SK-N-SH (cell line): ENCODE results near the gene LHFPL6. TPM values are rescaled to one million over a fixed set of nuclear protein-coding genes. Genes with fewer than 3 reads are reported as not detected.

Experiments
- CTCF ChIA-PET: fragments of 300-600, 350-600 bp; formaldehyde crosslinking; extraction: SDS; loops from one replicate; lab custom pipeline; 2021; lab: Yijun Ruan, JAX
- POLR2A ChIA-PET: fragments of 350-600 bp; sonication (Branson Sonifier 250); formaldehyde crosslinking; extraction: SDS; loops from one replicate; lab custom pipeline; 2020; ENCODE audit warnings: antibody characterized with exemption, inconsistent platforms; lab: Yijun Ruan, JAX
- DNase-seq: peaks from one replicate; pipeline ENCODE4 v3.0.0; 2012
- H2AFZ ChIP-seq: fragments of 200-600 bp; sonication (generic); 2 replicates; pipeline ENCODE4 v1.8.1; 2016; ENCODE audit warnings: antibody characterized with exemption, mild to moderate bottlenecking, low read depth
- H3F3A ChIP-seq: fragments of 200-600 bp; sonication (generic); replicated peaks from 2 replicates; pipeline ENCODE3; 2016; ENCODE audit warnings: antibody characterized with exemption, mild to moderate bottlenecking; ENCODE audit not compliant: insufficient read depth
- H3K27ac ChIP-seq, 2 experiments: fragments of 200-500 bp in 1 of 2; fragments of 200-600 bp in 1 of 2; sonication (Bioruptor generic) in 1 of 2; sonication (generic), shearing (Covaris generic) in 1 of 2; 2 replicates each; pipeline versions ENCODE4 v1.5.1 to v1.6.1; 2014 to 2016; ENCODE audit warnings: low read depth in 2 of 2, inconsistent platforms in 1 of 2, low read length in 1 of 2, mild to moderate bottlenecking in 1 of 2, mixed read lengths in 1 of 2
- H3K27me3 ChIP-seq: fragments of 200-600 bp; sonication (generic), shearing (Covaris generic); 2 replicates; pipeline ENCODE4 v1.6.1; 2016; ENCODE audit warnings: mixed run types; ENCODE audit not compliant: insufficient read depth
- H3K36me3 ChIP-seq, 2 experiments: fragments of 200-500 bp in 1 of 2; fragments of 200-600 bp in 1 of 2; sonication (Bioruptor generic) in 1 of 2; sonication (generic) in 1 of 2; replicated peaks in 1 of 2; 2 replicates each; pipeline versions ENCODE3 to v1.5.1; 2014 to 2016; ENCODE audit warnings: low read length in 1 of 2, mild to moderate bottlenecking in 1 of 2; ENCODE audit not compliant: insufficient read depth in 2 of 2, control insufficient read depth in 1 of 2
- H3K4me1 ChIP-seq, 2 experiments: fragments of 200-500 bp in 1 of 2; fragments of 200-600 bp in 1 of 2; sonication (Bioruptor generic) in 1 of 2; sonication (generic), shearing (Covaris generic) in 1 of 2; 2 replicates each; pipeline versions ENCODE4 v1.5.1 to v1.6.1; 2014 to 2016; ENCODE audit warnings: low read depth in 1 of 2, low read length in 1 of 2, mixed run types in 1 of 2; ENCODE audit not compliant: insufficient read depth in 2 of 2, control insufficient read depth in 1 of 2
- H3K4me2 ChIP-seq: fragments of 200-600 bp; sonication (generic), shearing (Covaris generic); 2 replicates; pipeline ENCODE4 v1.6.1; 2017; ENCODE audit warnings: mixed run types
- H3K4me3 ChIP-seq, 2 experiments: fragments of 200-500 bp in 1 of 2; fragments of 200-600 bp in 1 of 2; sonication (Bioruptor generic) in 1 of 2; sonication (generic), shearing (Covaris generic) in 1 of 2; 2 replicates each; pipeline versions ENCODE4 v1.5.1 to v1.8.1; 2014 to 2016; ENCODE audit warnings: low read depth in 2 of 2, inconsistent platforms in 1 of 2, low read length in 1 of 2, mild to moderate bottlenecking in 1 of 2, mixed read lengths in 1 of 2, moderate library complexity in 1 of 2
- H3K79me2 ChIP-seq: fragments of 200-600 bp; sonication (generic); 2 replicates; pipeline ENCODE4 v1.8.1; 2017; ENCODE audit warnings: mild to moderate bottlenecking; ENCODE audit not compliant: insufficient read depth
- H3K9ac ChIP-seq: fragments of 200-600 bp; sonication (generic); 2 replicates; pipeline ENCODE4 v1.6.1; 2017; ENCODE audit warnings: mixed run types
- H3K9me2 ChIP-seq: fragments of 200-600 bp; sonication (generic); 2 replicates; pipeline ENCODE4 v1.6.1; 2017; ENCODE audit warnings: mixed run types
- H3K9me3 ChIP-seq: fragments of 200-600 bp; sonication (generic); 2 replicates; pipeline ENCODE4 v1.6.1; 2017; ENCODE audit warnings: mixed run types, mild to moderate bottlenecking, moderate library complexity
- H4K20me1 ChIP-seq: fragments of 200-600 bp; sonication (generic); 2 replicates; pipeline ENCODE4 v1.6.1; 2017; ENCODE audit warnings: mild to moderate bottlenecking, mixed run types; ENCODE audit not compliant: insufficient read depth
- CTCF ChIP-seq: fragments of 200-600 bp; sonication (generic); IDR thresholded peaks from 2 replicates; pipeline ENCODE4 v1.6.1; 2017; ENCODE audit warnings: antibody characterized with exemption, mild to moderate bottlenecking, moderate library complexity
- ELF1 ChIP-seq: IDR thresholded peaks from 2 replicates; pipeline ENCODE4 v1.4.0; 2012
- EP300 ChIP-seq, 2 experiments: IDR thresholded peaks; 2 replicates each; pipeline versions ENCODE4 v1.4.0 to v1.6.1; 2012; ENCODE audit warnings: borderline replicate concordance in 1 of 2, low read depth in 1 of 2, low read length in 1 of 2
- FOSL2 ChIP-seq: IDR thresholded peaks from 2 replicates; pipeline ENCODE4 v1.4.0; 2012; ENCODE audit warnings: low read depth, mild to moderate bottlenecking, moderate library complexity, borderline replicate concordance
- FOXM1 ChIP-seq: IDR thresholded peaks from 2 replicates; pipeline ENCODE4 v1.4.0; 2012; ENCODE audit warnings: low read depth, mild to moderate bottlenecking
- GABPA ChIP-seq: IDR thresholded peaks from 2 replicates; pipeline ENCODE4 v1.4.0; 2012; ENCODE audit warnings: low read depth, mild to moderate bottlenecking
- GATA2 ChIP-seq: sonication (generic); formaldehyde crosslinking; IDR thresholded peaks from 2 replicates; pipeline ENCODE4 v1.5.0; 2020; ENCODE audit warnings: mild to moderate bottlenecking, missing genetic modification reagents
- PBX3 ChIP-seq: IDR thresholded peaks from 2 replicates; pipeline ENCODE4; 2012
- POLR2AphosphoS5 ChIP-seq: IDR thresholded peaks from 2 replicates; pipeline ENCODE4 v1.6.1; 2012; ENCODE audit warnings: low read depth, low read length
- RAD21 ChIP-seq: IDR thresholded peaks from 2 replicates; pipeline ENCODE4 v1.6.1; 2012; ENCODE audit warnings: mild to moderate bottlenecking, low read length
- RCOR1 ChIP-seq: fragments of 150-350 bp; IDR thresholded peaks from 2 replicates; pipeline ENCODE4 v1.6.1; 2017; ENCODE audit warnings: antibody characterized with exemption, low read length
- REST ChIP-seq: IDR thresholded peaks from 2 replicates; pipeline ENCODE4 v1.6.1; 2012; ENCODE audit warnings: mild to moderate bottlenecking, low read depth, low read length, moderate library complexity
- SIN3A ChIP-seq: IDR thresholded peaks from 2 replicates; pipeline ENCODE4 v1.6.1; 2012; ENCODE audit warnings: low read depth, mild to moderate bottlenecking, low read length, moderate library complexity, borderline replicate concordance
- SMC3 ChIP-seq: IDR thresholded peaks from 2 replicates; pipeline ENCODE4 v1.6.1; 2012; ENCODE audit warnings: low read depth, low read length, improper control_type of control experiment
- TAF1 ChIP-seq: IDR thresholded peaks from 2 replicates; pipeline ENCODE4 v1.6.1; 2012; ENCODE audit warnings: low read depth, mild to moderate bottlenecking, low read length, moderate library complexity, borderline replicate concordance
- YY1 ChIP-seq: IDR thresholded peaks from 2 replicates; pipeline ENCODE4 v1.4.0; 2012; ENCODE audit warnings: low read depth, mild to moderate bottlenecking
- WGBS: methylation state at CpG from one replicate; pipeline ENCODE4 v1.1.6; 2017; ENCODE audit warnings: low lambda C conversion rate; 5-methylcytosine and 5-hydroxymethylcytosine counted together
- polyA plus RNA-seq, 3 experiments: library from polyadenylated mRNA; depleted of rRNA; stranded (reverse); fragments of >200 nt; gene quantifications; 2 replicates each; pipeline ENCODE4 v1.2.3, GENCODE V29; 2012

The LHFPL6 gene
- polyA plus RNA-seq, 1 of the 3 experiments (the other 2 are of a cell fraction): 22.2 TPM

- H3K4me3 ChIP-seq: no peak overlapping the region
- H3K4me2 ChIP-seq: no peak overlapping the region
- POLR2A ChIA-PET: no interaction called here
- peaks cover 5 to 13% of the 10 kb centered on the region in 2 experiments; a peak in 2 of 4 replicates for H3K4me1 ChIP-seq
- H3K79me2 ChIP-seq: no peaks in the 10 kb centered on the region
- no peak overlapping the region for H2AFZ ChIP-seq
- no peaks in the 10 kb centered on the region for H3K9me2 ChIP-seq
- no peaks in the 10 kb centered on the region for H4K20me1 ChIP-seq
- no peak overlapping the region for H3K9ac ChIP-seq
- TF ChIP-seq RCOR1 (no peak), REST (no peak), GABPA (no peak), FOSL2 (no peak), ELF1 (no peak), PBX3 (no peak), POLR2AphosphoS5 (no peak), RAD21 (no peak), SIN3A (no peak), FOXM1 (no peak), SMC3 (no peak), GATA2 (CRISPR knock-in tag) (no peak), CTCF (no peak), YY1 (no peak), EP300 (IDR thresholded peaks at IDR 0.05; ENCODE audit: borderline replicate concordance in 1 of 2, low read depth in 1 of 2, low read length in 1 of 2) (no peak), TAF1 (no peak)
- no peaks in the 10 kb centered on the region for H3K36me3 ChIP-seq
- WGBS: 87% methylated on average over 5 of the region's 5 CpGs
- no peak for DNase-seq
- no peaks in the 10 kb centered on the region for H3K27me3 ChIP-seq
- H3K9me3 ChIP-seq: no peaks in the 10 kb centered on the region
- H3K27ac ChIP-seq: no peak overlapping the region
- H3F3A ChIP-seq: no peaks in the 10 kb centered on the region
- CTCF ChIA-PET: interaction anchor here (0.8 kb wide), 1 partner anchor 33 kb away, joined by 3 read pairs; no protein-coding TSS in a partner anchor
Observed at GRCh38 chr13:39505151-39505550, 97.8 kb downstream of the LHFPL6 start.
